ENCODE data around the gene SLC35B2. TPM values are rescaled to one million over a fixed set of nuclear protein-coding genes. Genes with fewer than 3 reads are reported as not detected.

The SLC35B2 gene
- total RNA-seq, 1 donor: 94.1 TPM

DNA sequence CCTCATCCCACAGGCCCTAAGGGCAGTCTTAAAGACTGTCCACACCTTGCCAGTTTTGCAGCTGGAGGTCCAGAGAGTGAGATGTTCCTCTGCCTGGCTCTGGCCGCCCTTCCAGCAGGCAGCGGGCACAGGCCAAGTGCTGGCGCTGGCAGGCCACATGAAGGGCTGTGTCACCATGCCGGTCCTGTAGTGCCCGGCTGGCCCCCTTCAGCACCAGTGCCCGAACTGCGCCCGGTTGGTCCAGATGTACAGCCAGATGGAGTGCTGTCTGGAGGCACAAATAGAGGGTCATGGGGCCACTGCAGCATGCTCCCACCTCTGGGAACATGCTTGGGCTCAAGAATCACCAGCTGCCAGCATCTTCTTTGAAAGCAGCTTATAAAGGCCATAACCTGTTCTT lies 4.3 kb upstream of the SLC35B2 start:
- H2AFZ ChIP-seq (ENCODE audit: low read length): no peak overlapping the region
- no peak overlapping the region for H3K4me3 ChIP-seq (ENCODE audit: insufficient read depth, low read length)
- peak; percentile 44 for DNase-seq (ENCODE audit: insufficient read length, low spot score, missing footprints)
- H3K27me3 ChIP-seq (ENCODE audit: insufficient read depth, low read length): no peaks in the 10 kb centered on the region
- TF ChIP-seq, protein P1, sequence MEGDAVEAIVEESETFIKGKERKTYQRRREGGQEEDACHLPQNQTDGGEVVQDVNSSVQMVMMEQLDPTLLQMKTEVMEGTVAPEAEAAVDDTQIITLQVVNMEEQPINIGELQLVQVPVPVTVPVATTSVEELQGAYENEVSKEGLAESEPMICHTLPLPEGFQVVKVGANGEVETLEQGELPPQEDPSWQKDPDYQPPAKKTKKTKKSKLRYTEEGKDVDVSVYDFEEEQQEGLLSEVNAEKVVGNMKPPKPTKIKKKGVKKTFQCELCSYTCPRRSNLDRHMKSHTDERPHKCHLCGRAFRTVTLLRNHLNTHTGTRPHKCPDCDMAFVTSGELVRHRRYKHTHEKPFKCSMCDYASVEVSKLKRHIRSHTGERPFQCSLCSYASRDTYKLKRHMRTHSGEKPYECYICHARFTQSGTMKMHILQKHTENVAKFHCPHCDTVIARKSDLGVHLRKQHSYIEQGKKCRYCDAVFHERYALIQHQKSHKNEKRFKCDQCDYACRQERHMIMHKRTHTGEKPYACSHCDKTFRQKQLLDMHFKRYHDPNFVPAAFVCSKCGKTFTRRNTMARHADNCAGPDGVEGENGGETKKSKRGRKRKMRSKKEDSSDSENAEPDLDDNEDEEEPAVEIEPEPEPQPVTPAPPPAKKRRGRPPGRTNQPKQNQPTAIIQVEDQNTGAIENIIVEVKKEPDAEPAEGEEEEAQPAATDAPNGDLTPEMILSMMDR (IDR thresholded peaks at IDR 0.05; ENCODE audit: extremely low read depth, low read depth, low read length): no peak
- H3K36me3 ChIP-seq (ENCODE audit: insufficient read depth, low read length): peaks cover 10% of the 10 kb centered on the region
- H3K4me2 ChIP-seq (ENCODE audit: insufficient read depth, low read length): no peak overlapping the region
- H3K79me2 ChIP-seq (ENCODE audit: insufficient read depth, low read length): peaks cover 31% of the 10 kb centered on the region
- no peaks in the 10 kb centered on the region for H3K9me3 ChIP-seq (ENCODE audit: low read depth, low read length)
- H3K4me1 ChIP-seq (ENCODE audit: insufficient read depth, low read length): peaks cover 22% of the 10 kb centered on the region
- H4K20me1 ChIP-seq (ENCODE audit: insufficient read depth, low read length): peaks cover 11% of the 10 kb centered on the region
- no peak overlapping the region for H3K27ac ChIP-seq (ENCODE audit: low read depth, low read length)

DNA sequence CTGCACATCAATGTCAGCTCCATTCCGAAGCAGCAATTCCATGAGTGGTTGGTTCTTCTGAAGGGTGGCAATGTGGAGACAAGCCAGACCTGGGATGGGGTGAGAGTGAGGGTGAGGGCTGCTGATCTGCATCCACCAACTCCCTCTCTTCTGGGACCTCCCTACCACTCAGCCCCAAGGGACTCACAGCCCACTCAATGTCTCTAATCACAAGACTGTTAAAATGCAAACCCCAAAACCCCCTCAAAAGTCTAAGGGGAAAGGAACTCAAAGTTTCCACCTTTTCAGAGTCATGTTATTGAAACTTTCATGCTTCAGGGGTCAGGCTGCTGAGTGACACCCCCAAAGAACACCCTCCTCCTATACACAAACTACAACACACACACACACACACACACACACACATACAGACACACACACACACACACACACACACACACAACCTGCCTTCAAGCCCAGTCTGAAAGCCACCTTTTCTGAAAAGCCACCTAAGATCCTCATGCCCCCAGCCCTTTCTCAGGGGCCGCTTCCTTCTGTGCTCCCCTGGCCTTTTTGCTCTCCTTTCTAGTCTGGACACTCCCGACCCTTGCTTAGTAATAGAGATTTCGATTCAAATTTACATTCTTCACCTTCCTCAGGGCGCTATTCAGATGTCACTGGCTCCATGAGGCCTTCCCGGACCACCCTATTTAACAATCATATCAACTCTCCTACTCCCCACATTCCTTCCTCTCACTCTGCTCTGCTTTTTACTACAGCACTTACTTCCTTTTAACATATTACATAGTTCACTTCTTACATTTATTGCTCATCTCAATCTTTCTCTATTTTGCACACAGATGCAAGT lies 3.3 kb upstream of the SLC35B2 start:
- Histone ChIP-seq H3K79me2 (ENCODE audit: insufficient read depth, low read length) (peaks cover 38% of the 10 kb centered on the region), H3K9me3 (ENCODE audit: low read depth, low read length) (no peaks in the 10 kb centered on the region), H3K4me3 (ENCODE audit: insufficient read depth, low read length) (no peak overlapping the region), H4K20me1 (ENCODE audit: insufficient read depth, low read length) (peaks cover 20% of the 10 kb centered on the region), H3K4me2 (ENCODE audit: insufficient read depth, low read length) (no peak overlapping the region), H3K36me3 (ENCODE audit: insufficient read depth, low read length) (peaks cover 11% of the 10 kb centered on the region), H3K27me3 (ENCODE audit: insufficient read depth, low read length) (no peaks in the 10 kb centered on the region), H2AFZ (ENCODE audit: low read length) (no peak overlapping the region), H3K4me1 (ENCODE audit: insufficient read depth, low read length) (peaks cover 30% of the 10 kb centered on the region), H3K27ac (ENCODE audit: low read depth, low read length) (no peak overlapping the region)
- DNase-seq (ENCODE audit: insufficient read length, low spot score, missing footprints): peak; percentile 52
- TF ChIP-seq, protein P1 (IDR thresholded peaks at IDR 0.05; ENCODE audit: extremely low read depth, low read depth, low read length): no peak

DNA sequence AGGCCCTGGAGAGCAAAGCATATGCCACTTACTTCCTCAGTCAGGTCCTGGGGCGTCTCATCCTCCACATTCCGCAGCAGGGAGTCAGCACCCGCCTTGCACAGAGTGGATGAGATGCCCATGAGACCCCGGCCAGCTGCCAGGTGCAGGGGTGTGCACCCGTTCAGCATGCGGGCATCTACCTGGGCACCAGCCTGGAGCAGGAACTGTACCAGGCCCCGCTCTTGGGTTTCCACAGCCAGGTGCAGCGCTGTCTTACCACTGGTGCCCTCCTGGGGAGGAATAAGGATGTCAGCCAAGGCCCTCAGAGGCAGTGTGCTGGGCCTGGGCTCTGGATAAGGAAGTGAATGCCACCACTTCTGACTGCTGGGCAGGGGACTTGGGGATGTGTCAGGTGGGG lies 2.7 kb upstream of the SLC35B2 start:
- Histone ChIP-seq H3K27ac (ENCODE audit: low read depth, low read length) (no peak overlapping the region), H3K9me3 (ENCODE audit: low read depth, low read length) (no peaks in the 10 kb centered on the region), H3K4me2 (ENCODE audit: insufficient read depth, low read length) (no peak overlapping the region), H3K27me3 (ENCODE audit: insufficient read depth, low read length) (no peaks in the 10 kb centered on the region), H3K36me3 (ENCODE audit: insufficient read depth, low read length) (peaks cover 18% of the 10 kb centered on the region), H3K79me2 (ENCODE audit: insufficient read depth, low read length) (peaks cover 45% of the 10 kb centered on the region), H3K4me3 (ENCODE audit: insufficient read depth, low read length) (no peak overlapping the region), H2AFZ (ENCODE audit: low read length) (no peak overlapping the region), H4K20me1 (ENCODE audit: insufficient read depth, low read length) (peaks cover 26% of the 10 kb centered on the region), H3K4me1 (ENCODE audit: insufficient read depth, low read length) (peaks cover 31% of the 10 kb centered on the region)
- TF ChIP-seq, protein P1 (IDR thresholded peaks at IDR 0.05; ENCODE audit: extremely low read depth, low read depth, low read length): no peak
- DNase-seq (ENCODE audit: insufficient read length, low spot score, missing footprints): no peak

DNA sequence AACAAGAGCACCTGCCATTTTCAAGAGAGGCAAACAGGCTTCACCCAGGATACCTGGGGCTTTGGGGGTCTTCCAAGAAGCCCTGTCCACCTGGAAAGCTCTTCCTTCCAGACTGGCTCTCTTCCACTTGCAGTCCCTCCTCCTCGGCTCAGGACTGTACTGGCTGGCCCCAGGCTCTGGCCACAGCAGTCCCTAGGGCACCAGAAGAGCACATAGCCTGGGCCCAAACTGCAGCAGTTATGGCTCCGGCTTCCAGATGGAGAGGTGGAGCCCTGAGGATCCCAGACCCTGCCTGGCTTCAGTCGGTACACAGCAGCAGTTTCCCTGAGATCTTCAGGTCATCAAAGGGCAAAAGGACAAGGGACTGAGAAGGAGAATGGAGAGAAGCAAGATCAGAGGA lies 1.6 kb upstream of the SLC35B2 start:
- H3K9me3 ChIP-seq (ENCODE audit: low read depth, low read length): no peaks in the 10 kb centered on the region
- H3K36me3 ChIP-seq (ENCODE audit: insufficient read depth, low read length): peaks cover 29% of the 10 kb centered on the region
- H3K79me2 ChIP-seq (ENCODE audit: insufficient read depth, low read length): peaks cover 46% of the 10 kb centered on the region
- H3K4me1 ChIP-seq (ENCODE audit: insufficient read depth, low read length): peaks cover 20% of the 10 kb centered on the region
- TF ChIP-seq, protein P1 (IDR thresholded peaks at IDR 0.05; ENCODE audit: extremely low read depth, low read depth, low read length): no peak
- no peak overlapping the region for H3K4me2 ChIP-seq (ENCODE audit: insufficient read depth, low read length)
- no peak overlapping the region for H2AFZ ChIP-seq (ENCODE audit: low read length)
- H4K20me1 ChIP-seq (ENCODE audit: insufficient read depth, low read length): peaks cover 30% of the 10 kb centered on the region
- DNase-seq (ENCODE audit: insufficient read length, low spot score, missing footprints): no peak
- no peak overlapping the region for H3K27ac ChIP-seq (ENCODE audit: low read depth, low read length)
- H3K4me3 ChIP-seq (ENCODE audit: insufficient read depth, low read length): no peak overlapping the region
- H3K27me3 ChIP-seq (ENCODE audit: insufficient read depth, low read length): no peaks in the 10 kb centered on the region

All from osteoblast (primary cell).